ENCODE measurements around the gene KCNK1. TPM values are rescaled to one million over a fixed set of nuclear protein-coding genes. Genes with fewer than 3 reads are reported as not detected.
A peak's percentile ranks its signal among the peaks of the same experiment; 100 is the strongest.

Gene KCNK1
- 1 to 10 TPM; 1.8 to 2.0 TPM for total RNA-seq
- polyA plus RNA-seq (ENCODE audit: insufficient read depth, low read depth, low replicate concordance): 3.9 TPM
- long read RNA-seq, donor 1, transcript KCNK1-202 (3 exons, 2,161 nt): major isoform, 7 of 7 reads
- long read RNA-seq, donor 1, partial matches to known transcripts: 0 of 7 reads
- long read RNA-seq, donor 1, other reads (novel, unspliced or antisense): 0 of 7 reads
- long read RNA-seq, donor 2, partial matches to known transcripts: 0 of 1 reads
- long read RNA-seq, donor 2, other reads (novel, unspliced or antisense): 0 of 1 reads

GRCh38 chr1:233613252-233614172 is at the start of gene KCNK1:
KCNK1 (plus strand) TSS chr1:233614106; CDS start chr1:233614172, 66 bp downstream.
- intact Hi-C loops (cut with DNase I; ENCODE audit: low total_unique reads): no loop called here
- peak; percentile 49 for DNase-seq
- WGBS, 2 donors: 1% methylated on average over 20 to 40 of the region's 70 CpGs
- Histone ChIP-seq H3K4me1 (no peaks in the 10 kb centered on the region), H3K36me3 (ENCODE audit: low read depth, missing control alignments) (no peaks in the 10 kb centered on the region), H3K9me3 (no peaks in the 10 kb centered on the region), H3K27ac (peak within 1 kb of the TSS in 1 of 2 donors; percentile 59), H3K27me3 (no peaks in the 10 kb centered on the region), H3K4me3 (peak within 1 kb of the TSS; percentile 36 to 58)
- no peak for TF ChIP-seq CTCF (IDR thresholded peaks at IDR 0.05)
- no peak for TF ChIP-seq POLR2A (IDR thresholded peaks at IDR 0.05)

DNA sequence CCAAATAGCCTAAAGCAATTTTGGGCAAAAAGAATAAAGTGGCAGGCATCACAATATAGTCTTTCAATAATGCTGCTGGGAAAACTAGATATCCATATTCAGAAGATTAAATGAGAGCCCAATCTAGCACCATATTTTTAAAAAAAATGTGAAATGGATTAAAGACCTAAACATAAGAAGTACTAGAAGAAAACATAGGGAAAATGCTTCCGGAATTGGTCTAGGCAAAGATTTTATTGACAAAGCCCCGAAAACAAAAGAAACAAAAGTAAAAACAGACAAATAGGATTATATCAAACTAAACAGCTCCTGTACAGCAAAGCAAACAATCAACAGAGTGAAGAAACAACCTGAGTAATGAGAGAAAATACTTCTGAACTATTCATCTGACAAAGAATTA is 48.6 kb upstream of the KCNK1 start:
- Histone ChIP-seq H3K4me1 (no peaks in the 10 kb centered on the region), H3K27ac (no peak overlapping the region), H3K4me3 (no peak overlapping the region), H3K27me3 (no peaks in the 10 kb centered on the region), H3K9me3 (no peaks in the 10 kb centered on the region), H3K36me3 (ENCODE audit: low read depth, missing control alignments) (no peaks in the 10 kb centered on the region)
- WGBS, 2 donors: 93 to 95% methylated on average over 2 of the region's 2 CpGs
- intact Hi-C loops (cut with DNase I; ENCODE audit: low total_unique reads): no loop called here
- TF ChIP-seq CTCF (IDR thresholded peaks at IDR 0.05) (no peak), POLR2A (IDR thresholded peaks at IDR 0.05) (no peak)
- no peak for DNase-seq

DNA sequence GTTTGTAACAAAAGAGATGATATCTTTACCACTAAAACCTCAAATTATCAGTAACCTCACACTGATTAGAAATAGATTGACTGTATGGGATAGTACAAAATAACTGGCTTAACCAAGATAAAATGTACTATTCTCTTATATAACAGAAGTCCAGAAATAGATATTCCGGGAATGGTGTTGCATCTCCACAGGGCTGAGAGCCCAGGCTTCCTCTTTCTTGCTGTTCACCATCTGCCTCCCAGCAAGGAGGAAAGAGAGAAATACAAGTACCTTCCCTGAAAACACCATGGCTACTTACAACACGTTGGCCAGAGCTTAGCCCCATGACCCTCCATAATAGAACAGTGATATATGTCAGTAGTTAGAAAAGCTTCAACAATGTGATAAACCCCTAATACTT is 47.0 kb upstream of the KCNK1 start:
- WGBS, 2 donors: 61 to 72% methylated on average over 2 of the region's 2 CpGs
- Histone ChIP-seq H3K9me3 (no peaks in the 10 kb centered on the region), H3K4me3 (no peak overlapping the region), H3K27ac (no peak overlapping the region), H3K4me1 (no peaks in the 10 kb centered on the region), H3K27me3 (no peaks in the 10 kb centered on the region), H3K36me3 (ENCODE audit: low read depth, missing control alignments) (no peaks in the 10 kb centered on the region)
- DNase-seq: no peak
- no peak for TF ChIP-seq CTCF (IDR thresholded peaks at IDR 0.05)
- TF ChIP-seq POLR2A (IDR thresholded peaks at IDR 0.05): no peak
- intact Hi-C loops (cut with DNase I; ENCODE audit: low total_unique reads): no loop called here

GRCh38 chr1:233569636-233570035 is 44.3 kb upstream of the KCNK1 start:
- no peaks in the 10 kb centered on the region for H3K27me3 ChIP-seq
- no peak for DNase-seq
- no peaks in the 10 kb centered on the region for H3K9me3 ChIP-seq
- TF ChIP-seq CTCF (IDR thresholded peaks at IDR 0.05) (no peak), POLR2A (IDR thresholded peaks at IDR 0.05) (no peak)
- H3K4me3 ChIP-seq: no peak overlapping the region
- no peaks in the 10 kb centered on the region for H3K4me1 ChIP-seq
- no peak overlapping the region for H3K27ac ChIP-seq
- intact Hi-C loops (cut with DNase I; ENCODE audit: low total_unique reads): no loop called here
- no peaks in the 10 kb centered on the region for H3K36me3 ChIP-seq (ENCODE audit: low read depth, missing control alignments)

Measured in testis (tissue), 5 donors.